HCT116 (cell line): ENCODE measurements around the gene IL36A. TPM values are rescaled to one million over a fixed set of nuclear protein-coding genes. Genes with fewer than 3 reads are reported as not detected.

Experiments used
- ATAC-seq: fragments of 200-7000 bp; cut with Tn5 transposase; 2 replicates; pipeline ENCODE4 v1.9.1; 2020; ENCODE audit warnings: mild to moderate bottlenecking, moderate library complexity
- BruUV-seq: library from RNA; stranded (reverse); fragments of 400-500 nt; replicated peaks from 2 replicates; lab custom pipeline; 2021; lab: Mats Ljungman, UMichigan
- CTCF ChIA-PET: fragments of 300-600 bp; sonication (Branson Sonifier 250); formaldehyde crosslinking; loops from one replicate; lab custom pipeline; 2021; ENCODE audit warnings: antibody characterized with exemption; lab: Charles Lee
- POLR2A ChIA-PET: fragments of 300-600, 350-600 bp; sonication (Branson Sonifier 250); formaldehyde crosslinking; loops from one replicate; lab custom pipeline; 2021; ENCODE audit warnings: antibody characterized with exemption; lab: Charles Lee
- RAD21 ChIA-PET, 2 experiments: fragments of 300-600 bp; sonication (Branson Sonifier 250); formaldehyde crosslinking; loops; one replicate each; lab custom pipeline; 2023; ENCODE audit warnings: low total read pairs in 2 of 2; ENCODE audit not compliant: uncharacterized antibody in 2 of 2, unreplicated experiment in 2 of 2, low non-redundant PET in 1 of 2; lab: Charles Lee
- DNase-seq: peaks from one replicate; pipeline ENCODE4 v3.0.0-alpha.2; 2010; ENCODE audit warnings: low read depth, low spot score
- H2AFZ ChIP-seq: fragments of 200-600 bp; shearing (Covaris generic), sonication (generic); 2 replicates; pipeline ENCODE4 v1.6.1; 2017; ENCODE audit warnings: low read depth, mixed run types, mixed read lengths, antibody characterized with exemption, low read length; ENCODE audit not compliant: poor library complexity, severe bottlenecking
- H3K27ac ChIP-seq: 2 replicates; pipeline ENCODE4 v1.5.1; 2012; ENCODE audit warnings: low read depth, low read length
- H3K27me3 ChIP-seq: fragments of 200-600 bp; sonication (generic); 2 replicates; pipeline ENCODE4 v1.6.1; 2016; ENCODE audit warnings: mixed run types, low read length, mixed read lengths; ENCODE audit not compliant: insufficient read depth
- H3K36me3 ChIP-seq, 2 experiments: fragments of 200-500 bp in 1 of 2; fragments of 200-600 bp in 1 of 2; sonication (Bioruptor generic) in 1 of 2; sonication (generic) in 1 of 2; 2 replicates each; pipeline versions ENCODE4 v1.5.1 to v1.6.1; 2014 to 2016; ENCODE audit warnings: low read length in 2 of 2, inconsistent platforms in 1 of 2, mixed read lengths in 1 of 2, mixed run types in 1 of 2; ENCODE audit not compliant: insufficient read depth in 2 of 2, control insufficient read depth in 1 of 2
- H3K4me1 ChIP-seq, 2 experiments: fragments of 200-600 bp in 1 of 2; sonication (generic) in 1 of 2; 2 replicates each; pipeline versions ENCODE4 v1.5.1 to v1.6.1; 2012 to 2017; ENCODE audit warnings: low read length in 2 of 2, inconsistent platforms in 1 of 2, mild to moderate bottlenecking in 1 of 2, mixed read lengths in 1 of 2, mixed run types in 1 of 2, moderate library complexity in 1 of 2; ENCODE audit not compliant: insufficient read depth in 2 of 2, control insufficient read depth in 1 of 2
- H3K4me2 ChIP-seq: fragments of 200-600 bp; sonication (generic); 2 replicates; pipeline ENCODE4 v1.6.1; 2017; ENCODE audit warnings: mixed run types, low read length, mixed read lengths
- H3K4me3 ChIP-seq, 2 experiments: fragments of 200-600 bp in 1 of 2; sonication (generic) in 1 of 2; replicated peaks in 1 of 2; 2 replicates each; pipeline ENCODE4 v1.5.1; 2011 to 2016; ENCODE audit warnings: low read length in 2 of 2, control low read depth in 1 of 2, low read depth in 1 of 2, mild to moderate bottlenecking in 1 of 2, mixed read lengths in 1 of 2, mixed run types in 1 of 2
- H3K79me2 ChIP-seq: fragments of 200-600 bp; sonication (generic); 2 replicates; pipeline ENCODE4 v1.6.1; 2017; ENCODE audit warnings: mild to moderate bottlenecking, mixed run types, low read length, moderate library complexity, mixed read lengths; ENCODE audit not compliant: insufficient read depth
- H3K9ac ChIP-seq: fragments of 200-600 bp; sonication (generic); 2 replicates; pipeline ENCODE4 v1.6.1; 2016; ENCODE audit warnings: low read length, mixed read lengths
- H3K9me2 ChIP-seq: fragments of 200-600 bp; sonication (generic), shearing (Covaris generic); 2 replicates; pipeline ENCODE4 v1.6.1; 2017; ENCODE audit warnings: mixed run types, mild to moderate bottlenecking, moderate library complexity; ENCODE audit not compliant: insufficient read depth
- H3K9me3 ChIP-seq, 2 experiments: fragments of 200-500 bp in 1 of 2; fragments of 200-600 bp in 1 of 2; sonication (Bioruptor generic) in 1 of 2; sonication (generic) in 1 of 2; 2 replicates each; pipeline ENCODE4 v1.6.1; 2014 to 2017; ENCODE audit warnings: low read length in 2 of 2, mixed read lengths in 2 of 2, inconsistent platforms in 1 of 2, low read depth in 1 of 2, mild to moderate bottlenecking in 1 of 2, mixed run types in 1 of 2, moderate library complexity in 1 of 2; ENCODE audit not compliant: control insufficient read depth in 1 of 2, insufficient read depth in 1 of 2
- H4K20me1 ChIP-seq: fragments of 200-600 bp; sonication (generic), shearing (Covaris generic); 2 replicates; pipeline ENCODE4 v1.6.1; 2017; ENCODE audit warnings: mixed run types, mild to moderate bottlenecking, moderate library complexity; ENCODE audit not compliant: insufficient read depth
- CBX3 ChIP-seq: IDR thresholded peaks from 2 replicates; pipeline ENCODE4 v1.6.1; 2012; ENCODE audit warnings: low read depth
- CTCF ChIP-seq, 3 experiments: fragments of 200-600 bp in 1 of 3; sonication (generic) in 1 of 3; IDR thresholded peaks in 2 of 3; conservative IDR thresholded peaks in 1 of 3; 2 replicates each; pipeline ENCODE4 v1.5.1; 2012 to 2017; ENCODE audit warnings: low read depth in 2 of 3, low read length in 2 of 3, antibody characterized with exemption in 1 of 3, borderline replicate concordance in 1 of 3, control low read depth in 1 of 3, mild to moderate bottlenecking in 1 of 3, mixed read lengths in 1 of 3, mixed run types in 1 of 3, moderate library complexity in 1 of 3; ENCODE audit not compliant: insufficient read depth in 1 of 3
- EZH2 ChIP-seq: fragments of 200-600 bp; sonication (generic); IDR thresholded peaks from 2 replicates; pipeline ENCODE4 v1.6.1; 2017; ENCODE audit warnings: antibody characterized with exemption, mixed run types
- POLR2A ChIP-seq: IDR thresholded peaks from 2 replicates; pipeline ENCODE4 v1.7.0; 2011; ENCODE audit warnings: borderline replicate concordance; ENCODE audit not compliant: insufficient read depth, insufficient read length; ENCODE audit errors: extremely low read depth
- POLR2AphosphoS5 ChIP-seq: IDR thresholded peaks from 2 replicates; pipeline ENCODE4 v1.6.1; 2011; ENCODE audit warnings: mild to moderate bottlenecking, low read depth, low read length, moderate library complexity
- RAD21 ChIP-seq: IDR thresholded peaks from 2 replicates; pipeline ENCODE4 v1.6.1; 2012; ENCODE audit warnings: low read depth, mild to moderate bottlenecking
- SRF ChIP-seq: IDR thresholded peaks from 2 replicates; pipeline ENCODE4 v1.6.1; 2012; ENCODE audit warnings: low read depth
- YY1 ChIP-seq: IDR thresholded peaks from 2 replicates; pipeline ENCODE4 v1.6.1; 2011; ENCODE audit warnings: low read length, low read depth, moderate library complexity, mild to moderate bottlenecking; ENCODE audit not compliant: insufficient replicate concordance; ENCODE audit errors: extremely low read depth
- intact Hi-C: fragments of 100-400 bp; cut with micrococcal nuclease; formaldehyde crosslinking; loops from 2 replicates; pipeline ENCODE4 v1.10.0; 2022
- total RNA-seq: library from RNA; stranded (reverse); gene quantifications from one replicate; pipeline ENCODE4 v1.2.1, GENCODE V29; 2021; ENCODE audit not compliant: unreplicated experiment

The IL36A gene
- total RNA-seq, 1 experiment from 2014 or later, result not detected

DNA sequence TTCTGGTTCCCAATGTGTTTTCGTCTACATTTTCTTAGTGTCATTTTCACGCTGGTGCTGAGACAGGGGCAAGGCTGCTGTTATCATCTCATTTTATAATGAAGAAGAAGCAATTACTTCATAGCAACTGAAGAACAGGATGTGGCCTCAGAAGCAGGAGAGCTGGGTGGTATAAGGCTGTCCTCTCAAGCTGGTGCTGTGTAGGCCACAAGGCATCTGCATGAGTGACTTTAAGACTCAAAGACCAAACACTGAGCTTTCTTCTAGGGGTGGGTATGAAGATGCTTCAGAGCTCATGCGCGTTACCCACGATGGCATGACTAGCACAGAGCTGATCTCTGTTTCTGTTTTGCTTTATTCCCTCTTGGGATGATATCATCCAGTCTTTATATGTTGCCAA lies 20.2 kb upstream of the IL36A start:
- intact Hi-C loops, result no loop called here
- H3K4me1 ChIP-seq, result no peaks in the 10 kb centered on the region
- H3K9me3 ChIP-seq, result peaks cover 0 to 3% of the 10 kb centered on the region in 2 experiments; a peak in 1 of 4 replicates
- no peak for TF ChIP-seq CTCF (IDR thresholded peaks at IDR 0.05 in 2 of 3, conservative IDR thresholded peaks at IDR 0.05 in 1 of 3; ENCODE audit: borderline replicate concordance in 1 of 3, insufficient read depth in 1 of 3, low read depth in 2 of 3, low read length in 2 of 3)
- TF ChIP-seq, all 23 proteins: peak for 0
- Histone ChIP-seq H3K9ac (no peak overlapping the region), H3K36me3 (no peaks in the 10 kb centered on the region), H3K4me3 (no peak overlapping the region), H2AFZ (no peak overlapping the region), H3K79me2 (no peaks in the 10 kb centered on the region), H3K27me3 (peaks cover 10% of the 10 kb centered on the region), H4K20me1 (no peaks in the 10 kb centered on the region), H3K9me2 (no peaks in the 10 kb centered on the region), H3K27ac (no peak overlapping the region), H3K4me2 (no peak overlapping the region)
- ATAC-seq, result no peak
- ChIA-PET CTCF (no interaction called here), RAD21 (no interaction called here), POLR2A (no interaction called here)
- no peak for DNase-seq
- BruUV-seq, result no TSS peak

DNA sequence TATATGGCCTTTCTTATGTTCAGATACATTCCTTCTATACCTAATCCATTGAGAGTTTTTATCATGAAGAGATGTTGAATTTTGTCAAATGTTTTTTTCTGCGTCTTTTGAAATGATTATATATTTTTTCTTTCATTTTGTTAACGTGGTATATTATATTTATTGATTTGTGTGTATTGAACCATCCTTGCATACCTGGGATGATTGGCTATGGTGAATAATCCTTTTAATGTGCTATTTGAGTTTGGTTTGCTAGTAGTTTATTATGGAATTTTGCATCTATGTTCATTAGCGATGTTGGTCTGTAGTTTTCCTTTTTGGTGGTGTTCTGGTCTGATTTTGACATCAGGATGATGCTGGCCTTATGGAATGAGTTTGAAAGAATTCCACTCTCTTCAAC lies 15.6 kb upstream of the IL36A start:
- intact Hi-C loops, result no loop called here
- no peak overlapping the region for H3K4me2 ChIP-seq
- no peak for TF ChIP-seq YY1
- TF ChIP-seq SRF, result no peak
- TF ChIP-seq EZH2, result no peak
- no peak for TF ChIP-seq CBX3
- TF ChIP-seq POLR2AphosphoS5, result no peak
- no peak for TF ChIP-seq RAD21
- TF ChIP-seq POLR2A, result no peak

More for the DNA sequence above, 15.6 kb upstream of the IL36A start:
- Histone ChIP-seq H3K9me3 (peaks cover 0 to 3% of the 10 kb centered on the region in 2 experiments; a peak in 1 of 4 replicates), H3K36me3 (no peaks in the 10 kb centered on the region), H3K79me2 (no peaks in the 10 kb centered on the region), H3K27me3 (no peaks in the 10 kb centered on the region), H3K4me3 (no peak overlapping the region), H3K4me1 (no peaks in the 10 kb centered on the region), H3K9ac (no peak overlapping the region), H3K9me2 (no peaks in the 10 kb centered on the region; the same call in 1 of the 2 replicates), H4K20me1 (no peaks in the 10 kb centered on the region), H2AFZ (no peak overlapping the region), H3K27ac (no peak overlapping the region)
- CTCF ChIA-PET, result no interaction called here
- POLR2A ChIA-PET, result no interaction called here
- RAD21 ChIA-PET, result no interaction called here
- no TSS peak for BruUV-seq
- DNase-seq, result no peak
- ATAC-seq, result no peak
